ENCODE data around the gene CDKN3. TPM values are rescaled to one million over a fixed set of nuclear protein-coding genes. Genes with fewer than 3 reads are reported as not detected.

The CDKN3 gene, protein sequence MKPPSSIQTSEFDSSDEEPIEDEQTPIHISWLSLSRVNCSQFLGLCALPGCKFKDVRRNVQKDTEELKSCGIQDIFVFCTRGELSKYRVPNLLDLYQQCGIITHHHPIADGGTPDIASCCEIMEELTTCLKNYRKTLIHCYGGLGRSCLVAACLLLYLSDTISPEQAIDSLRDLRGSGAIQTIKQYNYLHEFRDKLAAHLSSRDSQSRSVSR
- 3.7 and 15.4 TPM in 2 replicates for total RNA-seq

DNA sequence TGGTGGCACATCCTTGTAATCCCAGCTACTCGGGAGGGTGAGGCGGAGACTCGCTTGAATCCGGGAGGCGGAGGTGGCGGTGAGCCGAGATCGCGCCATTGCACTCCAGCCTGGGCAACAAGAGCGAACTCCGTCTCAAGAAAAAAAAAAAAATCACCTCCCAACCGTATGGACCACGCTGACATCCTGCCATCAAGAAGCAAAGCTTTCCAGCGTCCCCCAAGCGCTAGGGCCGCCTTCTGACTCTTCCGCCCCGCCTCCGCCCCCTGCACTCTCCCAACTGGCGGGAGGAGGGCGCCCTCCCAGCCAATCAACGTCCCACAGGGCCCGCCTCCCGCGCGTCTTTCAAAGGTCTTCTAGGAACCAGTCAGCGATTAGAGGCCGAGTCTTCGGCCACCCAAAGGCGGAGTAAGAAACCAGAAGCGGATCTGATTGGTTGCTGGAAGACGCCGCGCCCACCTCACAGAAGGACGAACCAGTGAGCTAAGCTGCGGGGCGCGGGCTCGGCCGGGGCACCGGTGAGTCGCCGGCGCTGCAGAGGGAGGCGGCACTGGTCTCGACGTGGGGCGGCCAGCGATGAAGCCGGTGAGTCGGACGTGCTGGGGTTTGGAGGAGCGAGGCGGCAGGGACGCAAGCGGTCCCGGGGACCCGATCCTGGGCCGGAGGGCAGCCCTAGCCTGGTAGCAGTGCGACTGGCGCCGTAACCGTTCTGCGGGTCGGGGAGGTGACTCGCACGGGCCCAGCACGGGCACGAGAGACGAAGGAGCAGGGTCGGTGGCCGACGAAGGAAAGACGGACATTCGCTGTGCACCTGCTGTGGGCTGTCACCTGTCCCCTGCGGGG lies at the start of gene CDKN3:
Gene CDKN3, plus strand, starts transcription at position 515 of the 843 bp plus-strand sequence. Its CDS starts 62 bp downstream, at position 577.
- FAIRE-seq (no peak), DNase-seq (ENCODE audit: low read depth) (peak; percentile 97)
- TF ChIP-seq, protein P1, sequence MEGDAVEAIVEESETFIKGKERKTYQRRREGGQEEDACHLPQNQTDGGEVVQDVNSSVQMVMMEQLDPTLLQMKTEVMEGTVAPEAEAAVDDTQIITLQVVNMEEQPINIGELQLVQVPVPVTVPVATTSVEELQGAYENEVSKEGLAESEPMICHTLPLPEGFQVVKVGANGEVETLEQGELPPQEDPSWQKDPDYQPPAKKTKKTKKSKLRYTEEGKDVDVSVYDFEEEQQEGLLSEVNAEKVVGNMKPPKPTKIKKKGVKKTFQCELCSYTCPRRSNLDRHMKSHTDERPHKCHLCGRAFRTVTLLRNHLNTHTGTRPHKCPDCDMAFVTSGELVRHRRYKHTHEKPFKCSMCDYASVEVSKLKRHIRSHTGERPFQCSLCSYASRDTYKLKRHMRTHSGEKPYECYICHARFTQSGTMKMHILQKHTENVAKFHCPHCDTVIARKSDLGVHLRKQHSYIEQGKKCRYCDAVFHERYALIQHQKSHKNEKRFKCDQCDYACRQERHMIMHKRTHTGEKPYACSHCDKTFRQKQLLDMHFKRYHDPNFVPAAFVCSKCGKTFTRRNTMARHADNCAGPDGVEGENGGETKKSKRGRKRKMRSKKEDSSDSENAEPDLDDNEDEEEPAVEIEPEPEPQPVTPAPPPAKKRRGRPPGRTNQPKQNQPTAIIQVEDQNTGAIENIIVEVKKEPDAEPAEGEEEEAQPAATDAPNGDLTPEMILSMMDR (IDR thresholded peaks at IDR 0.05; ENCODE audit: insufficient read depth, low read length, severe bottlenecking): peak; percentile 36
- Histone ChIP-seq H3K27me3 (ENCODE audit: control insufficient read depth, insufficient read depth, low read length) (no peaks in the 10 kb centered on the region), H3K36me3 (ENCODE audit: control insufficient read depth, insufficient read depth, low read length) (no peaks in the 10 kb centered on the region), H3K4me3 (ENCODE audit: low read depth, low read length) (peak within 1 kb of the TSS; percentile 60)

DNA sequence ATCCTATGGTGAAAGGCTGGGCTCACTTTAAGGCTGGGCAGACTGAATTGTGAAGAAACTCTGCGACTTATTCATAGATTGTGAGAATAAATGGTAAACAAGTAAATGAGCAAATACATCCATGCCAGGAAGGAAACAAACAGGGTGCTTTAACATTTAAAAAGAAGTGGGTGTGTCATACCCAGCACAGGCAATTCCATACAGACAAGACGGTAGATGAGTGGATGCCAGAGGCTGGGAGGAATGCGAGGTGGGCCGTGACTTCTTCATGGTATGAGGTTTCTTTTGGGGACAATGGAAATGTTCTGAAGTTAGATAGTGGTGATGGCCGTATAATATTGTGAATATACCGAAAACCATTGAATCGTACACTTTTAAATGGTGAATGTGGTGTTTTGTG lies 49.8 kb upstream of the CDKN3 start:
- Histone ChIP-seq H3K36me3 (ENCODE audit: control insufficient read depth, insufficient read depth, low read length) (no peaks in the 10 kb centered on the region), H3K4me3 (ENCODE audit: low read depth, low read length) (no peak overlapping the region), H3K27me3 (ENCODE audit: control insufficient read depth, insufficient read depth, low read length) (no peaks in the 10 kb centered on the region)
- DNase-seq (ENCODE audit: low read depth) (no peak), FAIRE-seq (no peak)
- TF ChIP-seq, protein P1 (IDR thresholded peaks at IDR 0.05; ENCODE audit: insufficient read depth, low read length, severe bottlenecking): no peak

DNA sequence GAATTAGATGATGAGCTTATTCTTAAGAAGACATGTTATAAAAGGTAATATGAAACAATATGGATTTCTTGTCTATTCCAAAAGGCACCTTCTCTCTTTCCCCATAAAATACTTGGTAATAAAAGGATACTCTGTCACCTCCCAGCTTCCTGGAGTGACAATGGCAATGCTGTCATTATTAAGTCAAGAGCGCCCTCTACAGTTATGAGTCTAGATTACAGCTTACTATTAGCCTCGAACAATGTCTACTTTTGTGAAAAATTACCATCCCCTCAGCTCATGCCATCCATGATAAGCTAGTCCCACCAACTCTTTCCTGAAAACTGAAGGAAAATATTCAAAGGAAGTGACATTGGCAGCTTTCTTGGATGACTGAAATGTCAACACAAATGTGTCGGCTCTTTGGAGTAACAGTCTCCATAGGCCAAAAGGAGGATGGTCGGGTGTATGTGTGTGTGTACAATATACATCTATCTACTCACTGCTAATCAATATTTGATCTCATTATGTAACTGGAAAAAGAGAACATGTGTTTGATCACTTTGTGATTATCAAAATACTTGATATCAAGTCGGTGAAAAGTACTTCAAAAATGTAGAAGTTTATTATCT lies 48.7 kb upstream of the CDKN3 start:
- peak; percentile 40 for DNase-seq (ENCODE audit: low read depth)
- Histone ChIP-seq H3K4me3 (ENCODE audit: low read depth, low read length) (no peak overlapping the region), H3K36me3 (ENCODE audit: control insufficient read depth, insufficient read depth, low read length) (no peaks in the 10 kb centered on the region), H3K27me3 (ENCODE audit: control insufficient read depth, insufficient read depth, low read length) (no peaks in the 10 kb centered on the region)
- no peak for FAIRE-seq
- TF ChIP-seq, protein P1 (IDR thresholded peaks at IDR 0.05; ENCODE audit: insufficient read depth, low read length, severe bottlenecking): peak; percentile 65

DNA sequence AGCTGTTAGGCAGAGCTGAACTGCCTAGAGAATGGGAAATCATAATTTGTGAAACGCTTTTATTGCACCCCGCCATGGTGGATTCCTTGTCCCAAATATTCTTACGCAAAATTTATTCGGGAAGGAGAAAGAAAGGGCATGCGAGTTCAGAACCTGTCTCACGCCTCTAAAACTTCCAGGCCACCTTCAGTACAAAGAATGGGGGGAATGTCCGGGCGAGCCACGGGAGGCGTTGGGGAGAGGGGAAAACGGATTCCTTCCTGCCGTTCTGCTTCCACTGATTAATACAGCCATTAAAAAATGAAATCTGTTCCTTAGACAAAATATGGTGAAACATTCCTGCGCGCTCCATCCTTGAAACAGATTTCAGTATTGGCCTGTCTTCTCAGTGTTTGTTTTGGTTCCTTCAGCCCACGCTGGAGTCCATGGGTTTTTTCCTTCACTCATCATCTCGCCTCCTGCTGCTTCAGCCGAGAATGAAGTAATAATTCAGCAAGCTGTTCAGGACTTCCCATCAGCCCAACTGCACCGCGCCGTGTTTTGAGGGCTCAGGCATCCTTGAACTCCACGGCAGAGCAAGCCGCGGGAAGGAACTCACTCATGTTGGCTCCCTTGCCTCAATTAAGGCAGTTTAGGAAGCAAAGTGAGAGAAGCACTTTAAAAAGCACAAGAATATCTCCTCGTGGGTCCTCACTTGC lies 47.7 kb upstream of the CDKN3 start:
- Histone ChIP-seq H3K36me3 (ENCODE audit: control insufficient read depth, insufficient read depth, low read length) (no peaks in the 10 kb centered on the region), H3K27me3 (ENCODE audit: control insufficient read depth, insufficient read depth, low read length) (no peaks in the 10 kb centered on the region), H3K4me3 (ENCODE audit: low read depth, low read length) (no peak overlapping the region)
- FAIRE-seq: no peak
- TF ChIP-seq, protein P1 (IDR thresholded peaks at IDR 0.05; ENCODE audit: insufficient read depth, low read length, severe bottlenecking): no peak
- DNase-seq (ENCODE audit: low read depth): no peak

DNA sequence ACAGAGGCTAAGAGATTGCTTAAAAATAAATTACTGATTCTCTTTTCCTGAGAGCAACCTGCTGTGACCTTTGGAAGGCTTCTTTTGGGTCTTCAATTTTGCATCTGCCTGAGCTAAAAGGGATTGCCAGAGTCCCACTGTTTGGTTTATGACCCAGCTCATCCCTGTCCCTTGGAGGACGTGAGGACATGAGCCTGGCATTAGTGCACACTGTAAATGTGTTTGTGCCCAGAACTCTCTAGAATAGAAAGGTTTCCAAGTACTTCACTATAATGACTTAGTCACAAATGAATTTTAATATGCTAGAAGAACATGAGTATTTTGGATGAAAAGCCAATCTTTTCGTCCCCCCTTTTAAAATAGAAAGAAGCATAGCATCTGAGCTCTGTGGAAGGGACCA lies 47.1 kb upstream of the CDKN3 start:
- H3K36me3 ChIP-seq (ENCODE audit: control insufficient read depth, insufficient read depth, low read length): no peaks in the 10 kb centered on the region
- no peak overlapping the region for H3K4me3 ChIP-seq (ENCODE audit: low read depth, low read length)
- no peaks in the 10 kb centered on the region for H3K27me3 ChIP-seq (ENCODE audit: control insufficient read depth, insufficient read depth, low read length)
- TF ChIP-seq, protein P1 (IDR thresholded peaks at IDR 0.05; ENCODE audit: insufficient read depth, low read length, severe bottlenecking): no peak
- no peak for FAIRE-seq
- no peak for DNase-seq (ENCODE audit: low read depth)

Measured in bronchial epithelial cell (primary cell).